AG09309 (cell line): Measurements from ENCODE around the gene ASB15.
"Not testable (repeated sequence)": the region's sequence is repeated elsewhere in the genome, so short reads cannot be mapped to it uniquely, and the experiment has no call there.

Experiments
- DNase-seq: peaks from one replicate; pipeline ENCODE4 v3.0.0-alpha.2; 2010; ENCODE audit warnings: low read depth
- H3K4me3 ChIP-seq: 2 replicates; pipeline ENCODE4 v1.5.1; 2011; ENCODE audit warnings: mild to moderate bottlenecking, low read depth, low read length, moderate library complexity; ENCODE audit not compliant: control insufficient read depth
- CTCF ChIP-seq: IDR thresholded peaks from 2 replicates; pipeline ENCODE4 v1.5.1; 2011; ENCODE audit warnings: mild to moderate bottlenecking, low read depth, low read length, inconsistent platforms; ENCODE audit not compliant: insufficient read depth, control insufficient read depth; ENCODE audit errors: missing control alignments

The ASB15 gene

GRCh38 chr7:123601530-123601929, at the start of gene ASB15:
TSS of gene ASB15 (plus strand) at chr7:123601821. CDS start at chr7:123614503, 12,682 bp downstream.
- no peak within 1 kb of the TSS for H3K4me3 ChIP-seq
- no peak for TF ChIP-seq CTCF
- DNase-seq: no peak

- not testable (repeated sequence) for H3K4me3 ChIP-seq, DNase-seq
Observed at GRCh38 chr7:123552134-123552533, 49.5 kb upstream of the ASB15 start.

- DNase-seq: no peak
- H3K4me3 ChIP-seq: no peak overlapping the region
- no peak for TF ChIP-seq CTCF
Observed at GRCh38 chr7:123552641-123553040, 49.0 kb upstream of the ASB15 start.

GRCh38 chr7:123553159-123553558, 48.5 kb upstream of the ASB15 start:
- no peak for TF ChIP-seq CTCF
- no peak for DNase-seq
- H3K4me3 ChIP-seq: no peak overlapping the region

GRCh38 chr7:123555484-123555883, 46.1 kb upstream of the ASB15 start:
- H3K4me3 ChIP-seq: no peak overlapping the region
- no peak for TF ChIP-seq CTCF
- no peak for DNase-seq

- H3K4me3 ChIP-seq: peak overlapping the region; percentile 94
- no peak for DNase-seq
- TF ChIP-seq CTCF: no peak
Observed at GRCh38 chr7:123557016-123557397, 44.6 kb upstream of the ASB15 start.

- TF ChIP-seq CTCF: no peak
- H3K4me3 ChIP-seq: peak within 1 kb of the TSS; percentile 94
- peak; percentile 98 for DNase-seq
Observed at GRCh38 chr7:123557398-123558288, 44.0 kb upstream of the ASB15 start, which contains the start of gene NDUFA5. TSS of gene NDUFA5 (minus strand) at chr7:123557818. CDS start at chr7:123557795, 23 bp downstream.
